HTERT RPE-1 (cell line): ENCODE measurements around the gene OR1N2.
"Not testable (repeated sequence)": the region's sequence is repeated elsewhere in the genome, so short reads cannot be mapped to it uniquely, and the experiment has no call there.

Experiments used
- in situ Hi-C: fragments of 300-500 bp; cut with MboI; formaldehyde crosslinking; loops from 4 replicates; pipeline ENCODE4 v1.14.3; 2020; ENCODE audit warnings: low sequenced_read_pairs

Gene OR1N2, protein sequence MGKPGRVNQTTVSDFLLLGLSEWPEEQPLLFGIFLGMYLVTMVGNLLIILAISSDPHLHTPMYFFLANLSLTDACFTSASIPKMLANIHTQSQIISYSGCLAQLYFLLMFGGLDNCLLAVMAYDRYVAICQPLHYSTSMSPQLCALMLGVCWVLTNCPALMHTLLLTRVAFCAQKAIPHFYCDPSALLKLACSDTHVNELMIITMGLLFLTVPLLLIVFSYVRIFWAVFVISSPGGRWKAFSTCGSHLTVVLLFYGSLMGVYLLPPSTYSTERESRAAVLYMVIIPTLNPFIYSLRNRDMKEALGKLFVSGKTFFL

DNA sequence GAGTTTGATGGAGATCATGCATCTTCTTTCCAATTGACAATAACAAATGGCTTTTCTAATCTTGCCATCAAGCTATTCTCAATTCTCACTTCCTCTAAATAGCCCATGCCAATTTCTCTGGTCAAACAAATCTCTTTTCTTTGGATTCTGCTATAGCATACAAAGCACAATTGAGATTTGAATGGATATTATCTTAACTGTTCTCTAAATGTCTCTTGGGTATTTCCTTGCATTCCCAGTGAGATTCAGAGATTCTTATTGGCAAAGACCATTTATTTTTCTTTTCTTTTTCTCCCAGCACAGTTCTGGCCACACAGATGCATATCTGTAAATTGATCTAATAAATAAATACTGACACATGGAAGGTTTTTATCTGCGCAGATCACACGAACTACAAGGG, at the start of gene OR1N2:
TSS of gene OR1N2 (plus strand) at position 301 of the 400 bp plus-strand sequence. CDS start 100 bp downstream, outside the sequence.
- in situ Hi-C loops, result no loop called here

DNA sequence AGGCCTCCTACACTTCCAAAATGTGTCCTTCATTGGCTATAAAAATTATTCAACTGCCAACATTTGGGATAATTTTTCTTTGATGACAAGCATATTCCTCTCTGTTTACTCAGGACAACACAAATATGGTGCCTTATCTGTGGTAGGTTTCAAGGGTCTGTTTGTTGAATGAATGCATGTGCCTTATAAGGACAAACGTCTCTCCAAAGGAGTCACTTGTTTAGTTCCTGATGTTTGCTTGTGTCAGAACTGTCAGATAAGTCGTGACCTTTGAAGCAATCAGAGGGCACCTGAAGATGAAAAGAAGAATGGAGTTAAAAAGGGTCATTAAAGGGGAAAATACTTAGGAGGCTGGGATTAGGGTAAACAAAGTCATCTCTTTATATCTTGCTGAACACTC, 45.9 kb upstream of the OR1N2 start:
- in situ Hi-C loops, result no loop called here

DNA sequence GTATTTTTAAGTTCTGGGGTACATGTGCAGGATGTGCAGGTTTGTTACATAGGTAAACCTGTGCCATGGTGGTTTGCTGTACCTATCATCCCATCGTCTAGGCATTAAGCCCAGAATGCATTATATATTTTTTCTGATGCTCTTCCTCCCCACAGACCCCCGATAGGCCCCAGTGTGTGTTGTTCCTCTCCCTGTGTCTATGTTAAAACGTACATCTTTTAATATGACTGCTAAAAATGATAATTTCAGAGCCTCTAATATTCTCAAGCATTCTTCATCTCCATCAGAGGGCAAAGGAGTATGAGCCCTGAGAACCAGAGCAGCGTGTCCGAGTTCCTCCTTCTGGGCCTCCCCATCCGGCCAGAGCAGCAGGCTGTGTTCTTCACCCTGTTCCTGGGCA, 42.4 kb upstream of the OR1N2 start, which contains the start of gene OR1J2:
TSS of gene OR1J2 (plus strand) at position 301 of the 400 bp plus-strand sequence. CDS start at position 301, 0 bp downstream.
- in situ Hi-C loops, result no loop called here

DNA sequence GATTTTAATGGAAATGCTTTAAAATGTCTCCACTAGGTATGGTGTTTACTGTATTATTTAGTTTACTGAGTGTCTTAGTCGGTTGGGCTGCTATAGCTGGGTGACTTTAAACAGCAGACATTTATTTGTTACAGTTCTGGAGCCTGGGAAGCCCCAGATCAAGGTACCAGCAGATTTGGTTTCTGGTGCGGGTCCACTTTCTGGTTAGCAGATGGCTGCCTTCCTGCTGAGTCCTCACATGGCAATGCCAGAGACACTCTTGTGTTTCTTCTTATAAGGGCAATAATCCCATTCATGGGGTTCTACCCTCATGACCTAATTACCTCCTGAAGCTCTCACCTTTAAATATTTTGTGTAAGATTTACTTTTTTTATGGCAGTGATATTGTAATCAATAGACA, 34.7 kb upstream of the OR1N2 start:
- in situ Hi-C loops, result no loop called here

DNA sequence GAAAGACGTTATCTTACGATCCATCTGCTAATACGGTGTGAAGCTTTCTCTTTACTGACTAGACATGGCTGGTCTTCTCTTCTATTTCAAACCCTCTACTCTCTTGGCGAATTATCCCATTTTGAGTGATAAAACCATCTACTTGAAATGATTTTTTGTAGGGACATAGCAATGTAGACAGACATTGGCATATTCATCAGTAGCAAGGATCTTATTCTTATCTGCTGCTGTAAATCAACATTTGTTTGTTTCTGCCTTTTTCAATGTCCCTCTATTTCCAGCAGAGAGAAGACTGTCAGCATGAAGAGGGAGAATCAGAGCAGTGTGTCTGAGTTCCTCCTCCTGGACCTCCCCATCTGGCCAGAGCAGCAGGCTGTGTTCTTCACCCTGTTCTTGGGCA, 34.1 kb upstream of the OR1N2 start, which contains the start of gene OR1J4:
TSS of gene OR1J4 (plus strand) at position 301 of the 400 bp plus-strand sequence. CDS start at position 301, 0 bp downstream.
- in situ Hi-C loops, result no loop called here

DNA sequence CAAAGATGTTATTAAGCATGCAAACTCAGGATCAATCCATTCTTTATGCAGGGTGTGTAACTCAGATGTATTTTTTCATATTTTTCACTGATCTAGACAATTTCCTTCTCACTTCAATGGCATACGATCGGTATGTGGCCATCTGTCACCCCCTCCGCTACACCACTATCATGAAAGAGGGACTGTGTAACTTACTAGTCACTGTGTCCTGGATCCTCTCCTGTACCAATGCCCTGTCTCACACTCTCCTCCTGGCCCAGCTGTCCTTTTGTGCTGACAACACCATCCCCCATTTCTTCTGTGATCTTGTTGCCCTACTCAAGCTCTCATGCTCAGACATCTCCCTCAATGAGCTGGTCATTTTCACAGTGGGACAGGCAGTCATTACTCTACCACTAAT, 33.5 kb upstream of the OR1N2 start:
- in situ Hi-C loops, result no loop called here

DNA sequence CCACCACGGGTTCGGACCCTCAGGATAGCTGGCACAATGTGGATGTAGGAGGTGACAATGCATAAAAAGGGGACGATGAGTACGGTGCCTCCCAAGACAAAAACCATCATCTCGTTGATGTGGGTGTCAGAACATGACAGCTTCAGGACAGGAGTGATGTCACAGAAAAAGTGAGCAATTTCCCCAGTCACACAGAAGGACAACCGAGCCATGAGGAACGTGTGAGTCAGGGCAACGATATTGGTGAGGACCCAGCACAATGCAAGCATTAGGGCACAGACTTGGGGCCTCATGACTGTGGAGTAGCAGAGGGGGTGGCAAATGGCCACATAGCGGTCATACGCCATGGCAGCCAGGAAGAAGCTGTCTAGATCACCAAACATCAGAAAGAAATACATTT, 26.3 kb upstream of the OR1N2 start:
- in situ Hi-C loops, result no loop called here

DNA sequence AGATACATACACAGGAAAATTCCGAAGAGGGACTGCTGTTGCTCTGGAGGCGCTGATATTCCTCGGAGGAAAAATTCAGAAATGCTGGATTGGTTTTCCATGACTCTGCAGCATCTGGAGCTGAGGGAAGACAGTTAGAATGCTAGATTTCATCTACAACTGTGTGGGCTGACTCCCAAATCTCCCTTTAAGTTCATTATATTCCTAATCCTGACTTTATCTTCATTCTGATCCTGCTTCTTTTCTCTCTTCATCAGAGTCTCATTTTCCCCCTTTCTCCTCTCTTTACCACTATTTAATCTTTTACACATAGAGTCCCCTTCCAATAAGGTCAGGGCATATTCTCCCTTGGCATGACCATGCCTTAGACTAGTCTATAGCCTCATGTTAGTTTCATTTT, 25.7 kb upstream of the OR1N2 start, which contains the start of gene OR1N1:
TSS of gene OR1N1 (minus strand) at position 101 of the 400 bp plus-strand sequence. CDS start at position 101, 0 bp downstream.
- in situ Hi-C loops, result no loop called here

DNA sequence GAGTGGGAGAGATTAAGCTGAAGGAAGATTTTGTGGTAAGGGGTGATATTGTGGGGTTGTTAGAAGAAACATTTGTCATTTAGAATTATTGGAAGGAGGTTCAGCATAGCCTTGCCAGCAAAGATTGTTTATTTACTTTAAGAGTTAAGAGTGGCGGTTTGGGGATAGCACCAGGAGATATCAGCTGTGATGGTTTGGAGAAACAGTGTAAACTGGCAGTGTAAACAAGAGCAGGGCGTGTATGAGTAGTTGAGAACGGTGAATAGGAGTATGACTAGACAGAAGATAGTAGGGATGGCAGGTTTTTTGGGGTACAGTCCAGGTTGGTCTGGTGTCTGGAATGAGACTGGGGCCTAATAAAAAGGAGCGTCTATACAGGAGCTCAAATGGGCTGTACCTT, 21.8 kb upstream of the OR1N2 start:
- in situ Hi-C loops, result not testable (repeated sequence)

DNA sequence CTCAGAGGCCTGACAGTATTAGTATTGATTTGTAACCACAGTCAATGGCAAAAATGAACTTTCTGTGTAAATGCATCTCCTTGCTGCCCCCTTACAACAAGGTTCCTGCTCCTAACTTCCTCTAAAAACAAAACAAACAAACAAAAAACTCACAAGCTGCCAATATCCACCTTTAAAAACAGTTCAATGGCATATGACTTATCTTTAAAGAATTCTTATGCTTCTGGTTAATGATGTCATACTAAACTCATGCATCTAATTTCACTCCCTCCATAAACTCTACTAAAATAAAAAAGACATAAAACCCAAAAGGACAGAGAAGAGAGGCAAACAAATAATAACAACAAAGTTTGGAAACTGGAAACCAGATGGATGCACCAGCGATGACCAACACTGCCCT, 16.8 kb upstream of the OR1N2 start:
- in situ Hi-C loops, result no loop called here

DNA sequence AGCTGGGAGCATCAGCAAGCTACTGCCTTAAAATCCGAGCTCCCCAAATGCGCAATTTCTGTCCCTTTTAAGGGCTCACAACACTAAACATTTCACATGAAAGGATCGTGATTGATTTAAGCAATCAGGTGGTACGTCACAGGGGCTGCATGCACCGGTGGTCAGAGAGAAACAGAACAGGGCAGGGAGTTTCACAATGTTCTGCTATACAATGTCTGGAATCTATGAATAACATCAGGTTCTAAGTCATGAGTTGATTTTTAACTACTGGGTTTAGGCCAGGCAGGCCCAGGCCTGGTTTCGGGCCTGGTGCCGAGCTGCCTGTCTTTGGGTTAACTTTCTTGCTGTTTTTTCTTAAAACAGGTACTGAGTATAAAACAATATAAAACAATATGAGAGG, 15.8 kb upstream of the OR1N2 start:
- in situ Hi-C loops, result not testable (repeated sequence)

DNA sequence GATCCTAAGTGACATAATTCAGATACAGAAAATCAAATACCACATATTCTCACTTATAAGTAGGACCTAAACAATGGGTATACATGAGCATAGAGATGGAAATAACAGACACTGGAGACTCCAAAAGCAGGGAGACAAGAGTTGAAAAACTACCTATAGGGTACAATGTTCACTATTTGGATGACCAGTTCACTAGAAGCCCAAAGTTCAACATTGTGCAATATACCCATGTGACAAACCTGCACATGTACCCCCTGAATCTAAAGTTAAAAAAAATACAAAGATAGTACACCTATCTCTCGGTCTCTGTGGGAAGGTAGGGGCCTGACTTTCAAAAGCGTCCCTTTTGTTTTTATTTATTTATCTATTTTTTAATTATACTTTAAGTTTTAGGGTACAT, 14.2 kb upstream of the OR1N2 start:
- in situ Hi-C loops, result no loop called here

DNA sequence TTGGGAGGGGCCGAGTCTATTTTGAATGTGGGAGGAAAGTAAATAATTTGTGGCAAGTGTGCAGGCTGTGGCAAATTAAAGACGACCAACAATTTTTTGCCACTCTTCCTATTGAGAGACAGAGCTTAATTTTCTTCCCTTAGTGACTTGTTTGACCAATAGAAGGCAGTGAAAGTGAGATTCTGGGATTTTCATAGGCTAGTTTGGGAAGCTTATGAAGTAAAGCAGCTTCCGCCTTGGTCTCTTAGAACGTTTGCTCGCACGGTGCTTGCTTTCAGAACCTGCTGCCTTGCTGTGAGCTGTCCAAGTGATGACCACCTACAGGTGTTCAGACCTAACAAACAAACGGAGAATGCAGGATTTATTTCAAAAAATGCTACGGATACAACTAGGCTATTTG, 6.7 kb upstream of the OR1N2 start:
- in situ Hi-C loops, result no loop called here

DNA sequence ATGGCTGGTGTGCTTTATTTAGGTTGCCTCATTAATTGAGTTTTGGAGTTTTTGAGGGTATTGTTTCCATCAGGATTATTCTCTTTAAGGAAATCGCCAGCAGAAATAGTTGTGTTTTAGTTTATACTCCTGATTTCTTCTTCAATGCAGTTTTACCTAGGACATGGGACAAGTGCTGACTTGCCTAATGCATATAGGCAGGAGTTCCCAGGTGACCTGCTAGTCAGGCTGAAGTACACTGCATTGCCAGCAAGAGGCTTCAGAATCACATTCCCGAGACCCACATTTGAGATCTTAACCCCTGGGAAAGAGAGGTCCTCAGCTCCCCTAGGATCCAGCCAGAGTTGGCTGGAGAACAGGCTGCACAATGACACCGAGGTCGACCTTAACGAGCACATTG, 1.5 kb upstream of the OR1N2 start:
- in situ Hi-C loops, result no loop called here

DNA sequence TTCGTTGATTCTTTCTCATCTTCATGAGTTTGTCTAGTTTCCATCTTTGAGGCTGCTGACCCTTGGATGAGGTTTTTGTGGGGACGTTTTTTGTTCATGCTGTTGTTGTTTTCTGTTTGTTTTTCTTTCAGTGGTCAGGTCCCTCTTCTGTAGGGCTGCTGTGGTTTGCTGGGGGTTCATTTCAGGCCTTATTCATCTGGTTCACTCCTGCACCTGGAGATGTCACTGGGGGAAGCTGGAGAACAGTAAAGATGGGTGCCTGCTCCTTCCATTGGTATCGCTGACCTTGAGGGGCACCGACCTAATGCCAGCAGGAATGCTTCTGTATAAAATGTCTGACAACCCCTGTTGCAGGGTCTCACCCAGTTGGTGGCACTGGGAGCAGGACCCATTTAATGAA, 8.5 kb downstream of the OR1N2 start:
- in situ Hi-C loops, result no loop called here

DNA sequence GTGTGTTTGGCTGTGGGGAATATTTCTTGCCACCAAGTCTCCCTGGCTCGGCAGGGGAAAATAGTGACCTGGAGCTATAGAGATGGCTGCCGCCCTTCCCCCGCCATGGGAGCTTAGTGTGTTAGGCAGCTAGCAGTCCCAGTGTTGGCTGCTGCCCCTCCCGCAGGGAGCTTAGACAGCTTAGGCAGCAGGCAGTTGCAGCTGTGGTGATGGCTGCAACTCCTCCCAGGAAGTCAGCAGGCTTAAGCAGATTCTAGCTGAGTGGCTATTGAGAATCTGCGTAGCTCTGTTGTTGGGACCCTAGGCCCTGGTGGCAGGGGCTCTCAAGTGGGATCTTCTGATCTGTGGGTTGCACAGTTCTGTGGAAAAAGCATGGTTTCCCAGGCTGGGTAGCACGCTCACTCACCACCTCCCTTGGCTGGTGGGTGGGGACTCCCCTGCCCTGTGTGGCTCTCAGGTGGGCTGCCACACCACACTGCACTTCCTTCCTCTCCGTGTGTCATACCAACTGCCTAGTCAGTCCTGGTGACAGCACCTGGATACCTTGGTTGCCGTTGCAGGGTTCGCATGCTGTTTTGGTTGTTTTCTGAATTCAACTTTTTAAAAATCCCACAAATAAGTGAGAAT, 9.3 kb downstream of the OR1N2 start:
- in situ Hi-C loops, result no loop called here

DNA sequence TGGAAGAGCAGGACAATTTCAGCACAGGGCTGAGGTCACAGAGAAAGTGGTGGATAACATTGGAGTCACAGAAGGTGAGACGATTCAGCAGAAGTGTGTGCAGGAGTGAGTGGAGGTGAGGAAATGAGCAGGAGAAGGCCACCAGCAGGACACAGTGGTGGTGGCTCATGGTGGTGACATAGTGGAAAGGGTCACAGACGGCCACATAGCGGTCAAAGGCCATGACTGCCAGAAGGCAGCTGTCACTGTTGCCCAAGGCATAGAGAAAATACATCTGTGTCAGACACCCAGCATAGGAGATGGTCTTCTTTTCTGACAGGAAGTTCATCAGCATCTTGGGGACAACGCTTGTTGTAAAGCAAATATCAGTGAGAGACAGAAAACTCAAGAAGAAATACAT, 15.0 kb downstream of the OR1N2 start:
- in situ Hi-C loops, result no loop called here

DNA sequence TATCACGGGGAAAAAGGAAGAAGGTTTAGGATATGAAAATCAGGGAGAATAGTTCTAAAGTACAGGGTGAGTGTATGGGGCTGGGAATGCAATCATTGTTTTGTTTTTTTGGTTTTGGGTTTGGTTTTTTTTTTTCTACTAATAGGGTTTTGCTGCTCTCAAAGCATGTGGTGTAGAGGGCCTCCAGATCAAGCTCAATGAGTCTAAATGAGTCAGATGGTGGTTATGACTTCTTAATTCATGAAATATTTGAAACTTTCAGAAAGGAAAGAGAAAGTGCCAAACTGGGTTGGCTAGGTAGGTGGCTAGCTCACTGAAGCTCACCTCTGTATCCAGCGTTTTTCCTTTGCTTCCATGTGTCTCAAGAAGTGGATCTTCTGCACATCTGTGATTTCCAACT, 19.5 kb downstream of the OR1N2 start:
- in situ Hi-C loops, result no loop called here

DNA sequence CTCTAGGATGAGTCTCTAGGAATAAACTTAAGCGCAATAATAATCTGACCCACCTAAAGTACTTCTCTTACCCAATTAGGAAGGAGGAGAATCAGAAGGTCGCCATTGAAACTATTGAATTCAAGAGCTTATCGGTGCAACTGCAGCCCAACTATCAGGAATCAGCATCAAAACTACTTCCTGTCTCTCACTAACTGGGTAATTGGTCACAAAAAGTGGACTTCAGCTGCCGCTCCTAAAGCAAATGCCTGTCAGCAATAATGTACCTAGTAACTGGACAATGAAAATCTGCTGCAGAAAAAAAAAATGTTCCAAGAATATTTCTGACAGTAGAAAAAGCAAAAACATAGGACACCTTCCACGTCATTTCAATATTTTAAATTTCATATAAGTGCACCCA, 27.0 kb downstream of the OR1N2 start:
- in situ Hi-C loops, result no loop called here

DNA sequence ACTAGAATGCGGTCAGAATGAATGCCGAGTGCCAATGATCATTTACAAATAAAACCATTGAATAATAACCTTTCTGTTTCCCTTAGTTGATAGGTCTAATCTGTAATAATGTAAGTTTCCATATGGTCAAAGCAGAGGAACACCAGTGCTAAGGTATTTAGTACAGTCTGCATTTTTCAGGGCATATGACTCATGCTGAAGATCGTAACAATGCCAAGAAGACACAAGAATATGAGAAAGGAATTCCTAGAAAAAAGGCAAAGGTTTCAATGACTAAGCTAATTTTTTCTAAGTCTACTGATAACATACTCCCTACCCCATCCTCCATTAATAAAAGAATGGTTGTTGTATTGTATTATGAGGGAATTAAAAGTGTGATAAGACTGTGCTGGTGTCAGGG, 27.4 kb downstream of the OR1N2 start:
- in situ Hi-C loops, result no loop called here

DNA sequence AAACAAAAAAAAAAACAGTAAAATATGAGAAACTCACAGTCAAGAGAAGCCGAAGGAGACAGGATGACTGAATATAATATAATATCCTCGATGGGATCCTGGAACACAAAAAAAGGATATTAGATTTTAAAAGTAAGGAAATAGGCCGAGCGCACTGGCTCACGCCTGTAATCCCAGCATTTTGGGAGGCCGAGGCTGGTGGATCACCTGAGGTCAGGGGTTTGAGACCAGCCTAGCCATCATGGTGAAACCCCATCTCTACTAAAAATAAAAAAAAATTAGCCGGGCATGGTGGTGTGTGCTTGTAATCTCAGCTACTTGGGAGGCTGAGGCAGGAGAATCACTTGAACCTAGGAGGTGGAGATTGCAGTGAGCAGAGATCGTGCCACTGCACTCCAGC, 30.4 kb downstream of the OR1N2 start, which contains the start of gene OR1L8:
TSS of gene OR1L8 (minus strand) at position 101 of the 400 bp plus-strand sequence. CDS start 14,907 bp downstream, outside the sequence.
- in situ Hi-C loops, result not testable (repeated sequence)
